Fibroblast of skin of back (primary cell): ENCODE measurements around the gene KRT38.
"Not testable (repeated sequence)": the region's sequence is repeated elsewhere in the genome, so short reads cannot be mapped to it uniquely, and the experiment has no call there.

Source experiments
- DNase-seq: peaks from one replicate; pipeline ENCODE4 v3.0.0-alpha.2; 2013

The KRT38 gene

DNA sequence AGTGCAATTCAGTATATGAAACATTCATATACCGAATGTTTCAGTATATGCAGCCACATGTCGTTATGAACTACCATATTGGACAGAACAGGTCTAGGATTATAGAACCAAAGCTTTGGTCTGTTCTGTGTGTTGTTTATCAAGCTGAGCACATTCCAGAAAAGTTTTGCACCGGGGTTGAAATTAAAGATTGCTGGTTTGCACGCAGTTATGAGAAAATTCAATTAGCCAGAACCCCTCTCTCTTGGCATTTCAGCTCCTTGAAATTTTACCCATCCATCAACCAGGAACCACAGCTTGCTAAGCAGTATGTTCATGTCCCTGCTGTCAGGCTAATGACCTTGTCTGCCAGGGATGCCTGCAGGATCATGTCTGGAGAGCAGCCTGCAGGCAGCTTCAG, 16.9 kb upstream of the KRT38 start:
- DNase-seq: no peak

DNA sequence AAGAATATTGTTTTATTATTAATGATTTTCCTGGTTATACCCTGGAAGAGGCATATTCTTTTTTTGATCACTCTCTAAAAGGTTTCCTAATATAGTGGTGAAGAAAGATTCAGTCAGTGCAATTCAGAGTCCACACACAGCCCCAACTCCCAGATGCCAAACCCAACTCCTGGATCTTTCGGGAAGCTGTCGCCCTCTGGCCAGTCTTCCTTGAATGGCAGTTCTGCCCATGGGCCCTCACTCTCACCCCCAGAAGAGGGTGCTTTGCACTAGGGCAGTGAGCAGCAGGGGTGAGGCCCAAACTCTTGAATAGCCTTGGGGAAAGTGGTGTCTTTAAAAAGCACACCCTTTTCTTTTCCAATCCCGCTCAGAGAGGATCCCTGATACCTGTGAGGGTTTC, 15.4 kb upstream of the KRT38 start:
- no peak for DNase-seq

DNA sequence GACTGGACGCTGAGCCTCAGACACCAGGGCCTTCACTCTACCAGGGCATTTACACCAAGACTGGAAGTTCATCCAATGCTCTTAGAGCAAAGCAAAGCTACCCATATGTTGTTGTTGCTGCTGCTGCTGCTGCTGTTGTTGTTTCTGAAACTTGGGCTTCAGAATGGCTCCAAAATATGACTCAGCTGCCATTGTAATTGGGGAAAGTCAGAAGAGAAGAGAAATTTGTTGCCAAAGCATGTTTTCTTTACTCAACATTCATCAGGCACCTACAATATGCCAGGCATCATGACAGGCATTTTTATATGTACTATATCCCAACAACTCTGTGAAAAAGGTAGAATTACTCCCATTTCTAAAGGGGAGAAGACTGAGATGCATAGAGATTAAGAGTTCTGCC, 14.5 kb upstream of the KRT38 start:
- DNase-seq: peak; percentile 7

- no peak for DNase-seq
Measured at GRCh38 chr17:41453066-41453465, 12.3 kb upstream of the KRT38 start.

DNA sequence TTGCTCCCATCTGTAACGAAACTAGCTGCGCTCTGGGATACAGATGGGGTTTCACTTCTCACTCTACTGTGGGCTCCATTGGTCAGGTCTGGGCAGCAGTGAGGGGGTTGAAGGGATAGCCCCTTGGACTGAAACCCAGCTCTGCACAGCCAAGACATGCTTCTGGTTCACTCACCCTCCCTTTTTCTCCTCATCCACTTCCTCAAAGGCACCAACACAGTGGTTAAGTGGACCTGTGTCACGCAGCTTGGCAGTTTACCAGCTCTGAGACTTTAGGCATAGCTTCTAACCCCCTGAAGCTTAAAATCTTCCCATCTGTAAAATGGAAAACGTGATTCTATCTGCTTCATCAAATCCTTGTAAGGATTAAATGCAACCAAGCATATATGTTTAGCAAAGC, 11.5 kb upstream of the KRT38 start:
- no peak for DNase-seq

DNA sequence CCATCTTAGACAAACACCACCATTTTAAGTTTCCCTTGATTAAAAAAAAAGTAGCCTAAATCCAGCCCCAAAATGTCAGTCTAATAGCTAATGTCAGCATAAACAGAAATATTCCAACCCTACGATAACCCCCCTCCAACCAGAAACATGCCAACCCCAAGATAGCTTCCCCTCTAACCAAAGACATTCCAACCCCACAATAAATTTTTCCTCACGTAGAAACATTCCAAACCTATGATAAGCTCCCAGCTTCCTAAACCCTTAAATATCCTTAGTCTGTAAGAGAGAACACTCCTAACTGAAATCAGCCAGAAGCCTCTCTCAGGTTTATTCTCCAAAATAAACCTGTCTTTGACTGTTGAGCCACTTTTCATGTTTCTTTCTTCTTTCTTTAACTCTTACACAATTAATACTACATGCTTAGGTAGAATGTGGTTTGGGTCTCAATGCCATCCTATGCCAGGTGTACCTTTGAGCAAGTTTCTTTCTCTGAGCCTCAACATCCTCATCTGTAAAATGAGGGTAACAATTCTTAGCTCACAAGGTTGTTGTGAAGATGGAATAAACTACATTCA, 10.5 kb upstream of the KRT38 start:
- peak; percentile 73 for DNase-seq

DNA sequence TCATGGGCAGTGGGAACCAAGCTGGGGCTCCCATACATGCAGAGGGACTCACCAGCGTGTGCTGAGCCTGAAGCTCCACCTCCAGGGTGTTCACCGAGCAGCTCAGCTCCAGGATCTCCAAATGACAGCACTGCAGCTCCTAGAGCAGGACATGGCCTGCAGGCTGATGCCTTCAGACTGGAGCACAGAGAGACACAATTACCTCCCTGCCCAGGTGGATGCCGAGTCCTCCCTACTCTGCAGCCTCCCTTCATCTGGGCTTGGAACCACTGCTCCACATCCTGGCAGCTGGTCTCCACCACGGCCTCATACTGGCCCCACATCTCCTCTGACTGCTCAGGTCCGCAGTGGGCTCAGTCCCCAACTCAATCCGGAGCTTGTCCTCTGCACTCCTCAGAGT, 8.2 kb upstream of the KRT38 start:
- DNase-seq: no peak

- DNase-seq: no peak
Measured at GRCh38 chr17:41448506-41448905, 7.7 kb upstream of the KRT38 start.

- DNase-seq: peak; percentile 82
Measured at GRCh38 chr17:41446806-41447205, 6.0 kb upstream of the KRT38 start.

DNA sequence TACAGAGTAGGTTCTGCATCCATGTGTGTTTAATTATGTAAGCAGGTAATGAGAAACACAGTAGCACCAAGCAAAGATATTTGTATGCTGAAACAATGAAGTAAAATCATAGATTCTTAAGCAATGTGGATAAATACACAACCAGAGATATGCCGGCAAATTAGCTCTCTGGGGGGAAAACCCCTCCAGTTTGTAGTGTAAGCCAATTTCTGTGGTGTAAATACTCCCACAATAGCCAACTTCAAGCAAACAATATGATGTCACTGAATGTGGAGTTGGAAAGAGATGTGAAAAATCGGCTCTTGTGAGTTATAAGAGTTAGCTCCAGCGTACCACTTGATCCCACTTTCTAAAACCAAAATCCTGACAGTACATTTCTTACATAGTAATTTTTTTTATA, 3.9 kb upstream of the KRT38 start:
- DNase-seq: no peak

DNA sequence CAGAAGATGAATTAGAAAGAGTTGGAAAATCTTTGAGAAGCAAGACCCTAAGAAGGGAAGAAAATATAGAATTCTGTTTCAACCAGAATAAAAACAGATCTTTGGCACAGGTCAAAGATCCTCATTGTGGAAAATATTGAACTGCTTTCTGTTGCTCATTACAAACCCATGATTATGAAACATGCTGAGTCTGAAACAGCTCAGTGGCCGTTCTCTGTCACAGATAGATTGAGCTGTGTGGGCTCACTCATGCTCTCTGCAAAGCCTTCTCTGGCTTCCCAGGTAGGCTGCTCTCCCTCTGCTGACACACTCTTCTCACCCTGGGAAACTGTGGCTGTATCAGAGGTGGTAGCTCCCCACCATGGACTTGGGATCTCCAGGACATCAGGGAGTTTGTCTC, 3.4 kb upstream of the KRT38 start:
- no peak for DNase-seq

DNA sequence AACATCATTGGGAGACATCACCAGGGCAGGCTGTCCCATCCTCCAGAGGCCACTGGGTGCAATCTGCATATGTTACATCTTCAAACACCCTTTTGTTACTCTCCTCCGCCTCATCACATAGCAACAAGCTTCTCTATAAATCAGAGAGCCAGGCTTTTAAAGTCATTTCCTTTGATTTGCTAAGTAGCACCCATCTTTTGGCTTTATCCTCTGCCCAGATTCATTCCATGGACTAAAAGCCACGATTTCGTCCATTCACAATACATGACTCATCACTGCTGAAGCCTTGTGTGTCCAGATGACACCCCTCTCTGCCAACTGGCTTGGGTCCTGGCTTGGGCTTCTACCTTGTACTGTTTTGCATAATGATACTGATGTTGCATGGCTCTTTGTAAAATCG, 2.0 kb upstream of the KRT38 start:
- peak; percentile 71 for DNase-seq

GRCh38 chr17:41439375-41439774, 1.4 kb downstream of the KRT38 start:
- DNase-seq: no peak

DNA sequence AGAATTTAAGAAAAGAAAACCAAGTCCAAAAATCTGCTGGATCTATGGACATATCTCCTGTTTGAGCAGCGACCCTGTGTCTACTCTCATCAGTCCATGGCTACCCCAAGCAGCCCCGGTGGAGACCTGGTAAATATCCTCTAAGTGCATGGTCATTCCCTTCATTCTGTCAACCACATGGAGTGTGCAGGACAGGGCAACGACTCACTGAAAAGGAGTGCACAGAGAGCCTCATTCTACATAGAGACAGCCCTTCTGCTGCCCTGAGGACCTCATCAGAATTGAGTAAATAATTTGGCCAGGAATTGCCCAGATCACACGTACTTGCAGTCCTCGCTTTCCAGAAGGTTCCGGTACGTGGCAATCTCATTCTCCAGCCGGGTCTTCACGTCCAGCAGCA, 3.0 kb downstream of the KRT38 start:
- no peak for DNase-seq

GRCh38 chr17:41437254-41437653, 3.5 kb downstream of the KRT38 start:
- DNase-seq: no peak

- no peak for DNase-seq
Measured at GRCh38 chr17:41434415-41434814, 6.4 kb downstream of the KRT38 start.

DNA sequence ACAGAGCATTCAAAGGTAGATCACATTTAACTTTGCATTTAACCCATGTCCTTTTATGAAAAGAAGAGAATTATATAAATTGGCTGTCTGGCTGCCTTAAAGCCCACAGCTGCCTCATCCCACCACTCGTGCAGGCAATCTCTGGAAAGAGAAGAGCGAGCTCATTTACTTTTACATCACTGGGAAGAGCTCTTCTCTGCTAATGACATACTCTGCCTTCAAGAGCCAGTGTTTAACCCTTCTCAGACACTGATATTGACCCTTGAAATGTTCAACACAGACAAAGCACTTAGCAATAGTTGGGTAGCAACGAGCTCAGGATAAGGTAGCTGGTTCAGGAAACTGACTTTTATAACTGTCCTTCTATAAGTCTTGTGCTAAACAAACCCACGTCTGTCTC, 6.8 kb downstream of the KRT38 start:
- no peak for DNase-seq

DNA sequence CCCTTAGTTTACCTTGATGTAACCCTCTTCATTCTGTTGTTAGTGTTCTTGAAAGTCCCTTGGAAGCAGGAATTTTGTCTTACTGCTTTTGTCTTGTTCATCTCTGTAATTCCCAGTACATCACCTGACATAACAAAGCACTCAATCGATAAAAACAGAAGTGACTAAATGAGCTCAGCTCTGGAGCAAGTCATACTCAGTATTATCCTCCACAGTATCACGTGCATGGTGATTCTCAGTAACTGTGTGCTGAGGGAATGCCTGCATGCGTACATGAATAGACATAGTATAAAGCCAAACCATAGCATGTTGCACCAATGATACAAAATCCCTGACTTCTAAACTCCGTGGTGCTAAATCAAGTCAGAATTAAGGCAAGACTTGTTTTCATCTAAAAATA, 7.2 kb downstream of the KRT38 start:
- DNase-seq: no peak

DNA sequence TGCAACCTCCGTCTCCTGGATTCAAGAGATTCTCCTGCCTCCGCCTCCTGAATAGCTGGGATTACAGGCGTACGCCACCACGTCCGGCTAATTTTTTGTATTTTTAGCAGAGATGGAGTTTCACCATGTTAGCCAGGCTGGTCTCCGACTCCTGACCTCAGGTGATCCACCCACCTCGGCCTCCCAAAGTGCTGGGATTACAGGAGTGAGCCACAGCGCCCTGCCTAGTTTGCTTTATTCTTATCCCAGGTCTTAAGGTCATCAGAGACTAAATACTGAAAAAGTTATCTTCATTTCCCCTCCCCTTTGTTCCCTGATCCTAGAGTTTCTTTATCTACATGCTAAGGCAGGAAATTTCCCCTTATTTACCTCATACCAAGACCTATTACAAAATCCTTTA, 10.4 kb downstream of the KRT38 start:
- DNase-seq: not testable (repeated sequence)

GRCh38 chr17:41429667-41430066, 11.1 kb downstream of the KRT38 start:
- no peak for DNase-seq

GRCh38 chr17:41428591-41429291, 12.0 kb downstream of the KRT38 start:
- peak; percentile 28 for DNase-seq

GRCh38 chr17:41424111-41424635, 16.6 kb downstream of the KRT38 start, which contains the start of gene KRT37:
KRT37 (minus strand) TSS chr17:41424585; CDS start chr17:41424523, 62 bp downstream.
- DNase-seq: no peak

- not testable (repeated sequence) for DNase-seq
Measured at GRCh38 chr17:41422586-41422985, 18.2 kb downstream of the KRT38 start.

DNA sequence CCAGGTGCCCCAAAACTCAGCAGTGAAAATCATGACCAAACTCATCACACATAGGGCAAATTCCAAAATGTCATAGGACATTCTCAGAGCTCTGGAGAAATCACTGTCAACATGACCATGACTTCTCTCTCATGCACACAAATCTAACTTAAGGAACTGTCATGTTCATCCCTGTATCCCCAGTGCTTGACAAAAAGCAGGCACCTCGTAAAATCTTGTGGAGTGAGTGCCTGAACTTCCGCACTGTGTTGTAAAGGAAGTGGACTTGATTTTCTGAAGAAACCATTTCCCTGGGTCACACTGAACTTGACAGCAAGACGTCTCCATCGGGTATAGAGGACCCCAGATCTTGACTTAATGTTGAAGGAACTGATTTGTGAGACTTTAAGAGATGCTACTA, 19.2 kb downstream of the KRT38 start:
- no peak for DNase-seq
